ENCODE data around the gene DEFB114.
"Not testable (repeated sequence)": the region's sequence is repeated elsewhere in the genome, so short reads cannot be mapped to it uniquely, and the experiment has no call there.

DEFB114 gene

GRCh38 chr6:49964064-49964463 is at the start of gene DEFB114:
DEFB114 (minus strand) TSS chr6:49964164; CDS start chr6:49964105, 59 bp downstream.
- no peak for DNase-seq

- no peak for DNase-seq
Observed at GRCh38 chr6:50007819-50008218, 43.9 kb upstream of the DEFB114 start.

- DNase-seq, result no peak
Observed at GRCh38 chr6:50003139-50003538, 39.2 kb upstream of the DEFB114 start.

- DNase-seq, result no peak
Observed at GRCh38 chr6:49995278-49995677, 31.3 kb upstream of the DEFB114 start.

- no peak for DNase-seq
Observed at GRCh38 chr6:49988900-49989299, 24.9 kb upstream of the DEFB114 start.

- no peak for DNase-seq
Observed at GRCh38 chr6:49987749-49988148, 23.8 kb upstream of the DEFB114 start.

- DNase-seq, result no peak
Observed at GRCh38 chr6:49986551-49986950, 22.6 kb upstream of the DEFB114 start.

- no peak for DNase-seq
Observed at GRCh38 chr6:49982046-49982445, 18.1 kb upstream of the DEFB114 start.

GRCh38 chr6:49980898-49981297 is 16.9 kb upstream of the DEFB114 start:
- DNase-seq, result no peak

- no peak for DNase-seq
Observed at GRCh38 chr6:49979584-49979983, 15.6 kb upstream of the DEFB114 start.

- no peak for DNase-seq
Observed at GRCh38 chr6:49978332-49979226, 14.6 kb upstream of the DEFB114 start.

- no peak for DNase-seq
Observed at GRCh38 chr6:49969605-49970004, 5.6 kb upstream of the DEFB114 start, which contains the start of gene DEFB113. DEFB113 (minus strand) TSS chr6:49969625; CDS start chr6:49969625, 0 bp downstream.

- DNase-seq, result no peak
Observed at GRCh38 chr6:49966823-49967222, 2.9 kb upstream of the DEFB114 start.

- no peak for DNase-seq
Observed at GRCh38 chr6:49966334-49966733, 2.4 kb upstream of the DEFB114 start.

- no peak for DNase-seq
Observed at GRCh38 chr6:49958180-49958579, 5.8 kb downstream of the DEFB114 start.

GRCh38 chr6:49955847-49956246 is 8.1 kb downstream of the DEFB114 start:
- DNase-seq, result no peak

- no peak for DNase-seq
Observed at GRCh38 chr6:49951926-49952325, 12.0 kb downstream of the DEFB114 start.

- DNase-seq, result no peak
Observed at GRCh38 chr6:49950415-49950751, 13.6 kb downstream of the DEFB114 start.

- DNase-seq, result no peak
Observed at GRCh38 chr6:49949062-49949461, 14.9 kb downstream of the DEFB114 start.

GRCh38 chr6:49946835-49947234 is 17.1 kb downstream of the DEFB114 start:
- no peak for DNase-seq

- not testable (repeated sequence) for DNase-seq
Observed at GRCh38 chr6:49944068-49944467, 19.9 kb downstream of the DEFB114 start.

GRCh38 chr6:49939993-49940498 is 23.9 kb downstream of the DEFB114 start:
- no peak for DNase-seq

GRCh38 chr6:49937811-49938210 is 26.2 kb downstream of the DEFB114 start:
- DNase-seq, result no peak

GRCh38 chr6:49937017-49937416 is 26.9 kb downstream of the DEFB114 start:
- no peak for DNase-seq

GRCh38 chr6:49935387-49935786 is 28.6 kb downstream of the DEFB114 start:
- DNase-seq, result no peak

Measured in NCI-H1694 treated with DMSO at 0.1 percent for 48 hours (cell line).